Stimulated activated CD8-positive, alpha-beta memory T cell treated with anti-CD3 and anti-CD28 coated beads, Interleukin-15, amount 100 ng/mL, for 4 hours (primary cell): ENCODE results near the gene CA10.

ENCODE experiments used
- DNase-seq, 2 donors: peaks; one replicate each; pipeline ENCODE4 v3.0.0-alpha.2; 2020; ENCODE audit warnings: low read depth in 2 of 2

CA10 gene

DNA sequence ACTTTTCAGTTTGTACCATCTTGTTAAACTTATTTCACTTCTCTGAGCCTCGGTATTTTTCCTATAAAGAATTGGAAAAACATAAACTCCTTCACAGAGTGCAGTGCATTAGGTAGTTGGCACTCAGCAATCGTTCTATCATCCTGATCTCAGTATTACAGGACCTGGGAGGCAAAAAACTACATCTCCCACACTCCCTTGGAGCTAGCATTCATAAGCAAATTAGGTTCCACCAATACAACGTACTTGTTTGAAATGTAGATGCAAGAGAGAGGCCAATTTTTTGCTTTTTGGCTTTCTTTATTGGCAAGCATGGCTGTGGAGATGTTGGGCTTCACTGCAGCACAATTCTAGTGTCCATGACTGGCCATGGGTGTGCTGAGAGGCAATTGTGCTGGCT lies 285.2 kb downstream of the CA10 start:
- no peak for DNase-seq

DNA sequence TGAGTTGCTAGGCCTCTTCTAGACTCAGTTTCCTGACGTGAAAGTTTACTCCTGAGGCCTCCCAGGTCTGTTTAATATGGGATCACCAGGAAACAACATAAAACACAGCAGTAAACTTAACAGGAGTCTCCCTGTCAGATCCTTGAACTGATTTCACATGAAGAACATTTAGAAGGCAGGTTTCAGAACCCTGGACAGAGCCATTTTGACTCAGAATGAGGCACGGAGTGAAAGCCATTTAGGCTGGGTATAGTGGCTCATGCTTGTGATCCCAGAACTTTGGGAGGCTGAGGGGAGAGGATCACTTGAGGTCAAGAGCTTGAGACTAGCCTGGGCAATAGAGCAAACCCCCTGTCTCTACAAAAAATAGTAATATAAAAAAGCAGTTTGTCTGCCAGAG lies 289.1 kb downstream of the CA10 start:
- DNase-seq: no peak

DNA sequence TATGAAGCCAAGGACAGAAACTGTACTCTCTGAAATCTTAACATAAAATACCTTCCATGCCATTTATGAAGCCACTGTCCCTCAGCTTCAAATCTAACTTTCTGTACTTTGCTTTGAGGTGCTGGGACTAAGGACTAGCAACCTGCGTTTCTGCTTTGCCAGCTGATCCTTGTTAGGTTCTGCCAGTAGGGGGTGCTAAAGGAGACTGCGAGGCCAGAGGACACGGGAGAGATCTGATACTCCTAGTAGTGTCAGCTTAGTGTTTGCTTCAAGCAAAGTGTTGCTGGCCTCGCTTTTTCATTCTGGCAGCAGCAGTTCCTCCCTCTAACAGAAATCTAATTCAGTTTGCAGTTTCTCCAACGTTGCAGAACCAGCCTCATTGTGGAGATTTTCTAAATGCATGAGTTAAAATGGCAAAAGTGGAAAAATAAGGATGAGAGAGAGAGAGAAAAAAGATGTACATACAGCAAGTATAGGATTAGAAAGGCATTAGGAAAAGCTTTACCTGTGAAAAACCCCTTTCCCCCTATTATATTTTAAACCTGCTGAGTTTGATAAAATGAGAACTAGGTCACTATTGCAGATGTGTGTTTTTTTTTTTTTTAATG lies 297.5 kb downstream of the CA10 start:
- DNase-seq: no peak

DNA sequence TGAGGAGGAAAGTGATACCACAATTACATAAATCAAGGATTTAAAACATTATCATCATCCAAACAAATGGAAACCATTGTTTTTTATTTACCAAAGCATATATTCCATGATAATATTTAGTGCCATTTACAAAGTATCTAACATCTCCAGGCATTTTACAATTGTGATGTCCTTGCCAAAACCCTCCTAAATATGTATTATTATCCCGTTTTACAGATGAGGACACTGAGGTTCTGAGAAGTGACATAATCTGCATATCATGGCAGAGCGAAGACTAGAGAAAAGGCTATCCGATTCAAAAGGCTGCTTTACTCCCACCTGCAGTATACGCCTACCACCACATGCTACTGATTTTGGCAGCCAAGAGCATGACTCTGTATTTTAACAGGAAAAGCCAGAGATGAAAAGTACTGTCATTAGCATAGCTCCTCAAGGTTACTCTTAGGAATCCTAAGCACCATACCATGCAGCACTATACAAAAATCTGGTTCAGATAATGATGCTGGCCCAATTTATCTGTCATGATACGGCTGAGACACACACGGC lies 301.4 kb downstream of the CA10 start:
- no peak for DNase-seq

DNA sequence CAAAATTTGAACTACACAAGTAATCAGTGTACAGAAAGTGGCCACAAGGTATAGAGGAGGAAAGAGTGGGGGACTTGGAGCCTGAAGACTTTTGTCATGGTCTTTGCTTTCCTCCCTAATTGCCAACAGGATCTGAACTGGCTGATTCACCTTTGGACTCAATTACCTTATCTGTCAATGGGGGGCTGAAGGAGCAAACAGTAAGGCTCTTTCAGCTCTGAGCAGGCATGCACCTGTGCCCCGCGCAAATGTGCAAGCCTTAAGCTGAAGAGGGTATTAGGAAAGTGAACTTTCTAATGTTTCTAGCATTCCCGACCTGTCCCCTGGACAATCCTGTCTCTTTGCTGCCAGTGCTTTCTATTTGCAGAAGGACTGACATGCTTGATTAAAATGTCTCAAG lies 302.7 kb downstream of the CA10 start:
- DNase-seq: no peak

DNA sequence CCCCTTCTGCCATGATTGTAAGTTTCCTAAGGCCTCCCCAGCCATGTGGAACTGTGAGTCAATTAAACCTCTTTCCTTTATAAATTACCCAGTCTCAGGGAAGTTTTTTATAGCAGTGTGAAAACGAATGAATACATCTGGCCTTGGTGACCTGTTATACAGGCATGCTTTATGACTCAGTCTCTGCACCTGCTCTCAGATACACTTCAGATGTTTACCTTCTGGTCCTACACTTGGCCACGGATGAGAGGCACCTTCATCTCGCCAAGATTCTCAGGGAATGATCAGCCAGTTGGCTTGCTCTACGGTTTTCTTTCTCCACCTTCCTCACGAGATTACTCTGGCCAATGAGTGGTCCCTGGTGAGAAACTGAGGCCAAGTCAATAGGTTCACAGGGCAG lies 304.7 kb downstream of the CA10 start:
- DNase-seq: no peak

DNA sequence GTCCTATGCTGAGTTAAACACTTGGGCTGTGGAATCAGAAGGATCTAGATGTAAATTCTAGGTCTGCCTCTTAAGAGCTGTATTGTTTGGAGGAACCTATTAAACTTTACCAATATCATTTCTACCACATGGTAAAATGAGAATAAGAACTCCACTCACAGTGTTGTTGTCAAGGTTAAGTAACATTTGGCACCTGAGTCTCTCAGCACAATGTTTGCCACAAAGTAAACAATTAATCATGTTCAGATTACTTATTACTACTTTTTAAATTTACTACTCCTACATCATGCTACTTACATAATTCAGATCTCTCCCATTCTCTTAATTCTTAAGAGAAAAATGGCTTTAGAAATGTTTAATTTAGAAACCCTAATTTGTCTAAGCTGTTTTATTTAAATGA lies 305.9 kb downstream of the CA10 start:
- DNase-seq: no peak

DNA sequence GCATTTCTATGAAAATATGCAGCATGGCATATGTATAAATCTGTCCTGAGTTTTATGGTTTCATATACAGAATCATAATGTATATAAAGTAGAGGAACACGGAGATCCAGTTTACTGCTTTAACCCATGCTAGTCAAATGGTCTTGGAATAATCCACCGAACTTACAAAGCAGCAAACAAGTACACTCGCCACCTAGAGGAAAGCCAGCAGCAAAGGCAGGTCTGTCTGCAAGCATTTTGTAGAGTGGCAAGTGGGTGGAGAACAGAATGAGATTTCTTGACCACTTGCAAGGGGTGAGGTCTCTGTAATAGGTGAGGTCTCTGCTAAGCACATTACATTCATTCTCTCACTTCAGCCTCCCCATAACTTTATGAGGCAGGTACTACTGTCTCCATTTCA lies 308.3 kb downstream of the CA10 start:
- no peak for DNase-seq

DNA sequence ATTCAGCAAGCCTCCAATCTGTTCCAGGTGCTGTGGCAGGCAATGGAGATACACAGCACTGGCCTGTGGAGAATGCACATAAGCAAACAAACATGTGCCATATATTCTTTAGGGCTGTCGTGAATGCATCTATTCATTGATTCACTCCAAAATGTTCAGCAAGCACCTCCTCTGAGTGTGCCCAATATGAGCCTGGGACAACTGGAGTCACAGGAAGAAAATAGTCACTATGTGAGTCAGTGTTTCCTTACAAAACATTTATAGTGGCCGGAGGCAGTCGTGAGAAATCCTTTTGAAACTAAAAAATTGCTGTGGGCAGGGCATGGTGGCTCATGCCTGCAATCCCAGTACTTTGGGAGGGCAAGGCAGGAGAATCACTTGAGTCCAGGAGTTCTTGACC lies 310.1 kb downstream of the CA10 start:
- DNase-seq: no peak

DNA sequence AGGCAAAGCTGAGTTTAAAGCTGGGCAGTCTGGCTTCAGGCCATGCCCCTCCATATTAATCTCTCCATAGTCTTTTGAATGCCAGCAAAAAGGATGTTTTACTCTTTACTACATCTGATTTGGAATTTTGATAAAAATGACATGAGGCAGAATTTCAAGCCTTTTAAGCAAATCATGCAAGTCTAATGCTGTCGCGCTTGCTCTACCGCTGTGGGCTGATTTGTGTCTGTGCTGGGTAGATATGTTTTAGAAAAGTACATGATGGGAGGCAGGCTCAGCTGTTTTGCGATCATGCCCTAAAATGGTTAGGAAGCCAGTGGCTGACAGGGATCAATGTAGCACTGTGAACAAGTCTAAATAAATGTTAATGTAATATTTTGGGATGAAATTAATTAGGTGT lies 311.9 kb downstream of the CA10 start:
- DNase-seq: no peak

DNA sequence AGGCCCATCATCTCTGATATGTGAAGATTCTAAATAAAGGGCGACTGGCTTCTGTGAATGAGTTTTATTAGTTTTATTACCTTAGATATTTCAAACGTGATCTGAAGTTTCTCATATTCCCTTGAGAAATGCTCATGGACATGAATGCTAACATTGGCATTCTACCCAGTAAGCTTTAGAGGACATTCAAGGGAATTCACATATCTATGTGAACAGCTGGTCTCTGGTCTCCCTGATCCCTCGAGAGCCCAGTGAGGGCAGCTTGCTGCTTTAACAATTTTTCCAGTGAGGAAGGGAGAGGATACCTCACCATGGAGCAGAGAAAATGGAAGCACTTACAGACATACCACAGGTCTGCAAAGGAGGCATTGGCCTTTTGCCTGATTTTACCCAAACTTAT lies 312.7 kb downstream of the CA10 start:
- no peak for DNase-seq

DNA sequence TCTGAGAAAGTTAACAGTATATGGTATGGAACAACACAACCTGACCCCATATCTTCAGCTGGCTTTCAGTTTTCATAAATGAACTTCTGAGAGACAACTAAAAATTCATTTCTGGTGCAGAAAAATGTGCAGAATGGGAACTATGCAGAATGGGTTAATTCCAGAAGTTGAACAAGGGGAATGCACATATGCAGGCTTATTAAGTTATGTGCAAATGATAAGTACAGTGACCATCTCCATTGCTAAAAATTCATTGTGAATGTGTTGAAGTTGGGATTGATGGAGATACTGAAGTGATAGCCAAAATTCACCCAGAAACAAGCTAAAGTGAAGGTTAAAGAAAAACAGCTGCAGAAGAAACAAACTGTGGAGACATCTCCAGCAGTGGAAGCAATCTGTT lies 315.8 kb downstream of the CA10 start:
- no peak for DNase-seq

DNA sequence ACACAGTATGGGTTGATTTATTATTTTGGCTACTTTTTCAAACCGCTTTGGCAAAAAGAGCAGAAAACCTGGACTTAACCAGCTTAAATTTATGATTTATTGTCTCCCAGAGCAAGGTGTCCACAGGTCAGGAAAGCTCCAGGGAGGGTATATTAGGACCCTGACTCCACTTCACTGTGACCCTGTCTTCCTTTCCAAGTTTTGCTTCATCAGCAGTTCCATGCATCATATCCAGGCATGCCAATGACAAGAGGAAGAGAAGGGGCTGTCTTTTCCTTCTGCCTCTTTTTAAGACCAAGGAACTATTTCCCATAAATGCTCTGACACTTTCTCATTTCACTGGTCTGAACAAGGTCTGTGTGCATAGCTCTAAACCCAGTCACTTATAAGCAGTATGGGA lies 316.8 kb downstream of the CA10 start:
- no peak for DNase-seq

DNA sequence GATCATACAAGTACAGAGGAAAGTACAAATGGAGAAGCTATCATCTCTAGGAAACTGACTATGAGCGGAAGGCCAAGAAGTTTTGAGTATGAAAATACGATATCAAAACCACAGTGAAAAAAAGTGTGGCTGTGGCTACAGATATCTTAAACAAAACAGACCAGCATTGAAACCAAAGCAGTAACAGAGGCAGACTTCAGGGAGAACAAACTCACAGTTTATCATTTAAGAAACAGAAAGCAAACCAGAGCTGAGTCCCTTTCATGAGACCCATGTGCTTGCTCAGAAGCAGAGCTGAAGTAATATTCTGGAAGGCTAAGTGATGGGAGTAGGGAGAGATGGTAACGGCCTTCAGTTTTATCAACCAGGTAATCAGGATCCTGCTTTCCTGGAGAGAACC lies 317.8 kb downstream of the CA10 start:
- no peak for DNase-seq

DNA sequence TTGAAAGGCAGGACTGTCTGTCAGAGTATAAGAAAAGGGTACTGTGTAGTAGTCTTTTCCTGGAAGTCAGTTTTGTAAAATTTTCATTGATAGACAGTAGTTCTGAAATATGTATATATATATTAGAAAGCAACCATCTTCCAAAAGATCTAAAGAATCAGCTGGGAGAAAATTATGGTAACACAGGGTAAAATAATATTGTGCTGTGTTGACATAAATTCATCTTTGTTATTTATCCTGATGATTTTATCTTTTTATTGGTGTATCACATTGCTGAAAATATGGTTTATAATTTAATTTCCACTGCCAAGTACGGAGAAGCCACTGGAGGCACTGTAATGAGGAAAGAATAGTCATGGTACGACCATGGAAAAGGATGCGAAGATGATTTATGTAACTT lies 324.9 kb downstream of the CA10 start:
- DNase-seq: no peak

DNA sequence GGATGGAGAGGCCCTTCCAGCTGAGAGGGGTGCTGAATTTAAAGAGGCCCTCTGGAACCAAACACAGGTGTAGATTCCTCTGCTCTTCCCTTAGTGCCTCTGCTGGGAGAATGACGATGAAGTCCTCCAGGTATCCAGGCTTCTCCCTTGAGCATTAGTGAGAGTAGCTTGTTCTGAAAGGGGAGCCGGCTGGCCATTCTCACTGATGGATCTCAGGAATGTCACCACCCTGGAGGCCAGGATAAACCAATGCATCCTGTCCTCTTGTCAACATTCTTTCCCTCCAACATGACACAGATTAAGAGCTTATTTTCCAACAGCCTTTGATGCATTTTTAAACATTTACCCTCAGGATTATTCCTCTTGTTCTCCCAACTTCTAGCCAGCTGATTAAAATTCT lies 325.5 kb downstream of the CA10 start:
- DNase-seq: no peak

DNA sequence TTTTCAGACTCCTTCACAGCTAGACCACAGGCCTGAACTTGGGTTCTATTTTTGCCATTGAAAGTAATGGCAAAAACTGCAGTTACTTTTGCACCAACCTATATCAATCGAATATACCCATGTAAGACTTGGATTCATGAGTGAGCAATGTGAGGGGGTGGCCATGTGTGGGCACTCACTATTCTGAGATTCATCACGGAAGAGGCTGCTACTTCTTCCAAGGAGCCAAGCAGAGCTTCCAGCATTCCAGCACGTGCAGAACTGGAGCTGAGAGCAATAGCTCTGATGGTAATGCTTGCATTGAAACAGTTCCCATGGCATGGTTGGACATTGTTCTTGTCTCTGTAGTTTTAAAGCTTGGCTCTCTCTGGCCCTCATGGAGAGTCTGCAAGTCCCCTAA lies 327.6 kb downstream of the CA10 start:
- DNase-seq: no peak

DNA sequence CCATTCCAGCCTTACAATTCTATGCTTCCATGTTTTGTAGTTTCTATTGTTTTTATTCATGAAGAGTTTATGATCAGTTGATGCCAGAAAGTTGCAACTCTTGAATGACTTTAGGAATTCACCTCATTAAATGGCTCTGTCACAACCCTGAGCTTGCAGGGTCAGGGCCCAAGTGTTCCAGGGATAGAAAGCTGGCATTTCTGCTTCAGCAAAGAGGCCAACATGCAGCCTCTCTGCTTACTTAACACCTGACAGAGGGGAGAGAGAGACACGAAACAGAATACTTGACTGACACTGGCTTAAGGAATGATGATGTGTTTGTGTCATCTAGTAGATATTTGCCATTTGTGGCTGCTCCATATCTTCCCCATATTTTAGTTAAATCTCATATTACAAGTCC lies 328.1 kb downstream of the CA10 start:
- DNase-seq: no peak

DNA sequence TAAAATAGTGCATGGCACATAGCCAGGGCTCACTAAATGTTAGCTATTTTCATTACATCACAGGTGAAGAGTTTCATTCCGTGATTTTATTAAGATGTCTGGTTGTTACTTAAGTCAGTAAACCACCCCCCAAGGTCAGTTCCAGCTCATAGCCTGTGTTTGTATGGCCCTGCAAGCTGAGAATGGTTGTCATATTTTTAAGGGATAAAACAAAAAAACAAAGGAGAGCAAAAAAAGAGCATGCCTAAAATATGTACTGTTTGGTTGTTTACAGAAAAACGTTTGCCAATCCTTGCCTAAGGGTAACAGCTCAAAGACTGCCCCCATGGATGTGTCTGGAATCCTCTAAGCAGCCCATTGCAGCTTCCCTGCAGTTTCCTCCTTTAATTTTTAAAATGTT lies 329.6 kb downstream of the CA10 start:
- DNase-seq: no peak

DNA sequence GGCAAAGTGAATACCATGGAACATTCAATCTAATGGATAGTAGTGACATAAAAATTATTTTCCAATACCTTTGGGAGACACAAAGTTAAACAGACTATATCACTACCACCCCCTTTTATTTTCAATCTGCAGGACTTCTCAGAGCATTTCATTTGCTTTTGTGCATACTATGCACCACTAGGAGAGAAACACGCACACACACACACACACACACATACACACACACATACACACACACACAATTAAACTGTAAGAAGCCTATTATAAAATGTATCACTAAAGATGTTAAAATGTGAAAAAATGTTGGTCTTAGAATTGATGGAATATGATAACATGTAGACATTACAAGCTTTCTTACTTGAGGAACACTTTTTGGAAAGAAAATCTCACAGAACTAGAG lies 331.4 kb downstream of the CA10 start:
- DNase-seq: no peak

DNA sequence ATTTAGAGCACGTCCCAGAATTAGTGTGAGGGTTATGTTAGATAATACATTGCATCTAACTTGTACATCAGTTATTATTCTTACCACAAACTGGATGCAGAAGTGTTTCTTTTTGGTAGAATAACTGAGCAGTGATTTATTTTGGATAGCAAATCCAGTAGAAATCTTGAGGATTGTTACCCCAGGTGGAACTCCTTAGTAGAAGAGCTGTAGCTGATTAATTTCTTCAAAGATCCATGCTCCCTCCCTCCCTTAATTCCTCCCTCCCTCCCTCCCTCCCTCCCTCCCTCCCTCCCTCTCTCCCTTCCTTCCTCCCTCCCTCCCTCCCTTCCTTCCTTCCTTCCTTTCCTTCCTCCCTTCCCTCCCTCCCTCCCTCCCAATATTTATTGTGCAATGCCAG lies 337.7 kb downstream of the CA10 start:
- DNase-seq: no peak

DNA sequence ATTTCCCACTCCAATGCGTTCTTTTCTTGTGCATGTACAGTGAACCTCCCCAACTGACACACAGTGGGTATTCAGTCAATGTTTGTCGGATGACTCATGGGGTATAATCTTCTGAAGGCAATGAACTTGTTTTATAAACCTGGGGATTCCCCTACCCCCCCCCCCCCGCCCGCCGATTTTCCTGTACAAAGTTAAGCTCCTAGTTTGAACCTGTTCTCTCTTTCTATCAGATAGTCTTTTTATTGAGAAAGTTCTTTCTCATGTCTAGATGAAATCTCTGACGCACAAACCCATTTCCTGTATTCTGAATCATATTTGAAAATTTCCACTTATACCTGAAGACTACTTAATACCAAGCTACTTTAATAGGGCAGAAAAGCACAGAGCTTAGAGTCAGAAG lies 338.3 kb downstream of the CA10 start:
- DNase-seq: no peak

DNA sequence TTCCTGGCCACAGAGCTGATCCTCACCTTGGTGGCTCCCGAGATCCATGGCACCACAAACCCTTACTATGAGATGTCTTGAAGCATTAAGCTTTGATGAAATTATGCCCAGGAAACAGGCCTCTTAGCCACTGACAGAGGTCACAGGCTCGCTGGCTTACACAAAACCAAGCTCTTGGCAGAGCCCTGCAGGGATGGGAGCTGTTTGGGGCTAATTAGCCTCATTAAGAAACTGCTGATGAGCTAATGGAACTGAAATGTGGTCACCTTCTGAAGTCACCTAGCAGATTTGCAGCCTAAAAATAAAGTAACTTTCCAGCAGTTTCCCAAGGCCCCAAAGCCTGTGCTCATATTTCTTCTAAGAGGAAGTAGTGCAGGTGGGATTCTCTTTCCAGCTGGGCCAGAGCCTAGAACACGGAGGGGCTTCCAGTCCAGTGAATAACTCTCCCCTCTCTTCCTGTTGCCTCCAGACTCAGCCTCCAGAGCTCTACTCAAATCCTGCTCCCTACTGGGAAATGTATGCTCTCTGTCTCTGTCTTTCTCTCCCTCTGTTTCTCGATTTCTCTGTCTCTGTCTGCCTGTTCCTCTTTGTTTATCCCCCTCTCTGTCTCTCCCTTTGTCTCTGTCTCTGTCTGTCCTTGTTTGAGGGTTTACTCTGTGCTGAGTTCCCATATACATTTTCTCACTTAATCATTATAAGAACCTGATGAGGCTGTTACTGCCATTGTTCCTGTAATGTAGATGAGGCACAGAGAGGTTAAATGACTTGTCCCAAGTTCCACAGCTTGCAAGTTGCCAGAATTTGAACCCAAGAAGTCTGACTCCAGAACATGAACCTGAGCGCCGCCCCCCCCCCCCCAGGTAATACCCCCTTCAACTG lies 338.9 kb downstream of the CA10 start:
- no peak for DNase-seq
